Measurements from ENCODE around the gene HPDL.
"Not testable (repeated sequence)": the region's sequence is repeated elsewhere in the genome, so short reads cannot be mapped to it uniquely, and the experiment has no call there.

The HPDL gene

GRCh38 chr1:45326627-45327623 is at the start of gene HPDL:
Gene HPDL, plus strand, starts transcription at chr1:45326895. Its CDS starts 254 bp downstream, at chr1:45327149.
- peak; percentile 69 for DNase-seq

- no peak for DNase-seq
Measured at GRCh38 chr1:45282351-45282750, 44.3 kb upstream of the HPDL start.

- DNase-seq, result not testable (repeated sequence)
Measured at GRCh38 chr1:45284858-45285257, 41.8 kb upstream of the HPDL start.

DNA sequence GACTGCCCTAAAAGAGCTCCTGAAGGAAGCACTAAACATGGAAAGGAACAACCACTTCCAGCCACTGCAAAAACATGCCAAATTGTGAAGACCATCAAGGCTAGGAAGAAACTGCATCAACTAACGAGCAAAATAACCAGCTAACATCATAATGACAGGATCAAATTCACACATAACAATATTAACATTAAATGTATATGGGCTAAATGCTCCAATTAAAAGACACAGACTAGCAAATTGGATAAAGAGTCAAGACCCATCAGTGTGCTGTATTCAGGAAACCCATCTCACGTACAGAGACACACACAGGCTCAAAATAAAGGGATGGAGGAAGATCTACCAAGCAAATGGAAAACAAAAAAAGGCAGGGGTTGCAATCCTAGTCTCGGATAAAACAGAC is 40.2 kb upstream of the HPDL start:
- not testable (repeated sequence) for DNase-seq

DNA sequence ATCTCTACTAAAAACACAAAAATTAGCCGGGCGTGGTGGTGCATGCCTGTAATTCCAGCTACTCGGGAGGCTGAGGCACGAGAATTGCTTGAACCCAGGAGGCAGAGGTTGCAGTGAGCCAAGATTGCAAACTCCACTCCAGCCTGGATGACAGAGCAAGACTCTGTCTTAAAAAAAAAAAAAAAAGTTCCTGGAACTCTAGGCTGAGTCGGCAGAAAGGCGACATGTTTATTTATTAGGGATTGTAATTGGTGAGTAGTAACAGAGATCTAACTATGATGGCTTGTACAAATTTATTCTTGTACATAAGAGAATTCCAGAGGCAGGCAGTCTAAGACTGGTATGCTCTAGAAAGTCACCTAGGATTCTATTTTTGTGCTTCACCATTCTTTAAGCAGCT is 35.7 kb upstream of the HPDL start:
- DNase-seq, result not testable (repeated sequence)

DNA sequence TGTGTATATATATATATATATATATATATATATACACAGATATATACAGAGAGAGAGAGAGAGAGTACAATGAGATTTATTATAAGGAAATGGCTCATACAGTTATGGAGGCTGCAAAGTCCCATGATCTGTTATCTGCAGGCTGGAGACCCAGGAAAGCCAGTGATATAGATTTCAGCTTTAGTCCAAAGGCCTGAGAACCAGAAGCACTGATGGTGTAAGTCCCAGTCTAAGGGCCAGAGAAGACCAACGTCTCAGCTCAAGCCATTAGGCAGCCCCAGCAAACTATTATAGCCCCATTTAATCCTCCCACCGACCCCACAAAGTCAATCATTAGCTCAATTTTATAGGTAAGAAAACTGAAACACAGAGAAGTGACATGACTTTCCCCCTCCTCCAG is 35.0 kb upstream of the HPDL start:
- no peak for DNase-seq

DNA sequence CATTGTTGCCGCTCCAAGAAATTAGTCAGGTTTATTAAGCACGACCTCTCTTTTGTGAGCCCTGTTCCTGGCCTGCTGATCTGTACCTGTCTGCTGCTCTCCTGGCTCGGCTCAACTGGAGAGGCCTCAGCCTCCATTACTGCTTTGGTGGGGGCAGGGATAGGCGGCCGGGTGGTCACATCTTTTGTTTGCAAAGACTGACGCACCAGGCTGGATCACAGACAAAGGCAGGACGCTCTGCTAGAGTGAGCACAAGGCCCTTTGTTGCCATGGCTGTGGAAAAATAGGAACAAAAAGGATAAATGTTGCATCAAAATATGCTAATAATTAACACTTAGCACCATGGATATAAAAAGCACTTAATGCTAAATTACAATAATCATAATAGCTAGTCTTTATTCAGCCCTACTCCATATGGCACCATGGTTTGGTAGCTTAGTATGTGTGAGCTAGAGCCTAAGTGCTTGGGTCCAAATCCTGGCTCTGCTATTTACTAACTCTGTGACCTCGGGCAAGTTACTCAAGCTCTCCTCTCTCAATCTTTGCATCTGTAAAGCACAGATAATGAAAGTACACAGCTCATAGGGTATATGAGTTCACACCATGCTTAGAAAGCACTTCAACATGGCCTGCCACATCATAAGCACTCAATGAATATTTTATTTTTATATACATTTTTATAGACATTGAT is 28.9 kb upstream of the HPDL start:
- DNase-seq, result no peak

DNA sequence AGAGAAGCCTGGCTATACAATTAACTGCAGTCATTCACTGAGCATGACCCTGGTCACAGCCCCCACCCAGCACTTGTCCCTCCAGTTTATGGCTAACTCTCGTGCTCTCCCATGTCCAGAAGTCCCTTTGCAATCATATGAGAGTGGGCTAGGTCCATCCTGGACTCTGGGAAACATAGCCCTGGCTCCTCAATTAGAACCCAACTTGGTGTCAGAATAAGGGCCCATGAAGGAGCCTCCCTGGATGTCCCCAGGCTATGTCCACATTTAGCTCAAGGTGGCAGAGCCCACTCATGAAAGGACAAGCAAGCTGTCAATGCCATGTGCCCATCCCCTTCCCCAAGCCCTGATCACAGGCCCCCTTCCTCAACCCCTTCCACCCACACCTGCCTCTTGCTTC is 27.4 kb upstream of the HPDL start:
- no peak for DNase-seq

- DNase-seq, result peak; percentile 68
Measured at GRCh38 chr1:45299981-45300668, 26.6 kb upstream of the HPDL start.

DNA sequence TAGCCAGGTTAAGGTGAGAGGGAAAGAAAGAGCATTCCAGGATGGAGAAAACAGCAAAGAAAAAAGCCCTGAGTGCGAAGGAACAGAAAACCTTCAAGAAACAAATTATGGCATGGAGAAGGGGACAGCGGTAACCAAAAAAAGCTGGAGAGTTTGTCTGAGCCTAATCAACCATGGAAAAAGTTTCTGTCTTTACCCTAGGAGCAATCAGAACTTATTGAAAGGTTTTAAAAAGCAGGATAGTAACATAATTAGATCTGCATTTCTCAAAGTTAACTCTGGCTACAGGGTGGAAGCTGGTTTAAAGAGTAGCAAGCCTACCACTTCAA is 26.1 kb upstream of the HPDL start:
- DNase-seq, result no peak

GRCh38 chr1:45302505-45303150 is 24.1 kb upstream of the HPDL start:
- DNase-seq, result no peak

DNA sequence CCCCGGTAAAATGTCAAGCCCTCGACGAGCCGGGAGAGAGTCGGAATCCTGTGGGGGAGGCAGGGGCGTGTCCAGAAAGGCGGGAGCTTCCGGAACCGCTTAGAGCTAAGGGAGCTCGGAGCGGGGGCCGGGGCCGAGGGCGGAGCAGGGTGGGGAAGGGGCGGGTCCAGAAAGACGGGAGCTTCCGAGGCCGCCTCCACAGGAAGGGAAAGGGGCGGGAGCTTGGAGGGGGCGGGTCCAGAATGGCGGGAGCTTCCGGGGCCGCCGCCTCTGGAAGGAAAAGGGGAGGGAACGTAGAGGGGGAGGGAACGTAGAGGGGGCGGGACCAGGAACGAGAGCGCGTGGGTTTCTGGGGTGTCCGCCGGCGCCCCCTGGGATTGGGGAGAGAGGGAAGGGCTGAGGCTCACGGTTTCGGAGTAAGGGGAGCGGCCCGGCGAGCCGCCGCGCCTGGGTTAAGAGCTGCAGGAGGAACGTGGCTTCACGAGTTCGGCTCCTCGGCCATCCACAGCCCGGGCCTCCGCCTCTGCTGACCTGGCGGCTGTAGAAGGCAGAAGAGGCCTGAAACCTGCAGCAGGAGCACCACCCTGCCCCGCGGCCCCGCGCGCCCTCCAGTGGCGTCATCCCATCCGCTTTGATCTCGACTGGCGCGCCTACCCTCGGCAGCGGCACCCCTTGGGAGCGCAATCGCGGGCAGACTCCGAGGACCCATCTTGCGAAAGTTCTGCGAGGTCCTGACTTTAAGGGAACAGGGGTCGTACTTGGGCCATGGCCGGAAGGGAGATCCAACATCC is 23.0 kb upstream of the HPDL start:
- DNase-seq, result peak; percentile 98

- peak; percentile 29 for DNase-seq
Measured at GRCh38 chr1:45304311-45305081, 22.2 kb upstream of the HPDL start.

DNA sequence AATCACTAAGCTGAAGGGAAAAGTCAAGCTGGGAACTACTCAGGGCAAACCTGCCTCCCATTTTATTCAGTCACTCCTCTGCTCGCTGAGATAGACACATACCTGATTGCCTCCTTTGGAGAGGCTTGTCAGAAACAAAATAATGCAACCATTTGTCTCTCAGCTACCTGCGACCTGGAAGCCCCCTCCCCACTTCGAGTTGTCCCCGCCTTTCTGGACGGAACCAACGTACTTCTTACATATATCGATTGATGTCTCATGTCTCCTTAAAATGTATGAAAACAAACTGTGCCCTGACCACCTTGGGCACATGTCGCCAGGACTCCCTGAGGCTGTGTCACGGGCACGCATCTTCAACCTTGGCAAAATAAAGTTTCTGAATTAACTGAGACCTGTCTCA is 21.5 kb upstream of the HPDL start:
- DNase-seq, result no peak

DNA sequence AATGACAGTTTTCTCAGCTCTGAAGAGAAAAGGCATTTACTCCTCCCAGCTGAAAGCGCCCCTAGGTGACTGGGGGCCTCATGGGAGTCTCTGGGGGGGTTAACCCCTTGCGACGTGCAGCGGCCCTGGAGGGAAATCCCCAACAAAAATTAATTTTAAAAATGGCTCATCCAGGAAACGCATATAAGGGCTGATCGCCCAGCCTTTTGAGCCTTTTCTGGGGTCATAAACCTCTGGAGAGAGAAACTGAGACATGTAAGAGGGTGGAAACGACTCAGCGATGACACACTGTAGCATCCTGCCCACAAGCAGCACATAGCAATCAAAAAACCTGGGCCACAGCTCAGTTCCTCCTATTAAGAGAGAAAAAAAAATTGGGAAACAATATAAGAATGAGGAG is 20.4 kb upstream of the HPDL start:
- peak; percentile 63 for DNase-seq

- no peak for DNase-seq
Measured at GRCh38 chr1:45306905-45307304, 19.8 kb upstream of the HPDL start.

DNA sequence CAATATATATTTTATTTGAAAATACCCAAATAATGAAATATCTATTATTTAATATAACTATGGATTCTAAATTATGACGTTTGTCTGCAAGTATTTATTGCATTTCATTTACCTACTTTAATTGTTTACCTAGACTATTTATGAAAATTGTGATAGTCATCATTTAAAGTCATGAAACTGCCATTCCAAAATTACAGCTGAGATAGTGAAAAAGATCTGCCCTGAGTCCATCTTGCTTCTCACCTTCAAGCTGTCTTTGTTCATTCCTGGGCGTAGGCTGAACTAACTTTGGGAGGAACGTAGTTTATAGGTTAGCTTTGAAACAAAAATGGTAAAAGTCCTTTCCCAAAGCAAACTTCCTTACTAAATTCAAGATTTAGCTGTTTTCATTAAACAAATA is 12.4 kb upstream of the HPDL start:
- no peak for DNase-seq

DNA sequence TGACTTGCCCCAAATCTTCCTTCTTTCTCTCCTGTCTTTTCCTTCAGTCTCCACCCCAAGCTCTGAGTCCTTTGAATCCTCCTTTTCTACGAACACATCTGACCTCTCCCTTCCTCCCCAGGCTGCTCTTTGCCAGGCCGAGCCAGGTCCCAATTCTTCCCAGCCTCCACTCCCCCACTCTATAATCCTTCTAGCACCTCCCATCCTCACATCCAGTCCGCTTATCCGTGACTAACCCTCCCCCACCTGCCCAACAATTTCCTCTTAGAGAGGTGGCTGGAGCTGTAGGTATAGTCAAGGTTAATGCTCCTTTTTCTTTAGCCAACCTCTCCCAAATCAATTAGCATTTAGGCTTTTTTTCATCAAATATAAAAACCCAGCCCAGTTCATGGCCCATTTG is 9.5 kb upstream of the HPDL start:
- no peak for DNase-seq

DNA sequence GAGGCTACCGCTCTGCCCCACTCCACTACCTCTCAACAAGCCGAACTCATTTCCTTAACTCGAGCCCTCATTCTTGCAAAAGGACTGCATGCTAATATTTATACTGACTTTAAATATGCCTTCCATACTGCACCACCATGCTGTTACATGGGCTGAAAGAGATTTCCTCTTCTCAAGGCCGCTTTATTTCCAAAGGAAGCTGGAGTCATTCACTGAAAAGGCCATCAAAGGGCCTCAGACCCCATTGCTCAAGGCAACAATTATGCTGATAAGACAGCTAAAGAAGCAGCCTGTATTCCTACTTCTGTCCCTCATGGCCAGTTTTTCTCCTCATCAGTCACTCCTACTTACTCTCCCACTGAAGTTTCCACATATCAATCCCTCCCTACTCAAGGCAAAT is 6.9 kb upstream of the HPDL start:
- DNase-seq, result no peak

DNA sequence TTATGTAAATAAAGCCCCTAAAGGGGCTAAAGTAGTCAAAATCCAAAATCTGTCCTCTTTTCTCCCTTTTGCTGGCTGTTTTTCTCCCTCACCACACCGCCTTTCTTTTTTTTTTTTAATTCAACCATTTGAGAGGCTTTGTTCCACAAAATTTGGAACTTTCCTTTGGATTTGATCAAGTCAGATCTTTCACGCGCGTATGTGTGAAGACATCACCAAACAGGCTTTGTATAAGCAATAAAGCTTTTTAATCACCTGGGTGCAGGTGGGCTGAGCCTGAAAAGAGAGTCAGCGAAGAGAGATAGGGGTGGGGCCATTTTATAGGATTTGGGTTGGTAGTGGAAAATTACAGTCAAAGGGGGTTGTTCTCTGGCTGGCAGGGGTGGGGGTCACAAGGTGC is 5.3 kb upstream of the HPDL start:
- no peak for DNase-seq

- DNase-seq, result no peak
Measured at GRCh38 chr1:45322486-45323040, 4.1 kb upstream of the HPDL start.
